CD4-positive, alpha-beta memory T cell (primary cell): Measurements from ENCODE around the gene ZIC4. TPM values are rescaled to one million over a fixed set of nuclear protein-coding genes. Genes with fewer than 3 reads are reported as not detected.

ENCODE experiments used
- CTCF ChIA-PET: fragments of 350-600 bp; sonication (Branson Sonifier 250); formaldehyde crosslinking; loops from one replicate; lab custom pipeline; 2021; ENCODE audit warnings: inconsistent platforms; ENCODE audit not compliant: partially characterized antibody; lab: Charles Lee
- POLR2A ChIA-PET: fragments of 350-600 bp; sonication (Branson Sonifier 250); formaldehyde crosslinking; loops from one replicate; lab custom pipeline; 2021; ENCODE audit not compliant: partially characterized antibody; lab: Charles Lee
- DNase-seq, 5 donors: peaks; one replicate each; pipeline versions ENCODE4 v3.0.0 to v3.0.0-alpha.2; 2020 to 2022; ENCODE audit warnings: mixed read lengths in 1 of 5
- H3K27ac ChIP-seq: one replicate; pipeline ENCODE4 v1.7.0; 2013; ENCODE audit warnings: low read depth, low read length
- H3K27me3 ChIP-seq: 2 replicates; pipeline ENCODE4 v1.7.0; 2013; ENCODE audit warnings: mild to moderate bottlenecking, low read length, moderate library complexity; ENCODE audit not compliant: insufficient read depth
- H3K36me3 ChIP-seq: 2 replicates; pipeline ENCODE4 v1.7.0; 2013; ENCODE audit warnings: mild to moderate bottlenecking, low read length, moderate library complexity; ENCODE audit not compliant: insufficient read depth
- H3K4me1 ChIP-seq: 2 replicates; pipeline ENCODE4 v1.7.0; 2013; ENCODE audit warnings: mild to moderate bottlenecking, low read length, moderate library complexity; ENCODE audit not compliant: insufficient read depth
- H3K4me3 ChIP-seq, 2 donors: one replicate each; pipeline ENCODE4 v1.7.0; 2013; ENCODE audit warnings: low read length in 2 of 2, mild to moderate bottlenecking in 1 of 2
- H3K9me3 ChIP-seq, 2 donors: one replicate each; pipeline ENCODE4 v1.7.0; 2013; ENCODE audit warnings: low read length in 2 of 2, control low read depth in 1 of 2; ENCODE audit not compliant: control insufficient read depth in 1 of 2
- H3K27ac Mint-ChIP-seq, 7 donors: one replicate each; pipeline ENCODE4 v1.8.0; 2020 to 2021; ENCODE audit warnings: mixed read lengths in 7 of 7, mild to moderate bottlenecking in 6 of 7, inconsistent platforms in 3 of 7, moderate library complexity in 3 of 7
- H3K27me3 Mint-ChIP-seq, 2 donors: one replicate each; pipeline ENCODE4 v1.8.0; 2020 to 2021; ENCODE audit warnings: mixed read lengths in 2 of 2
- H3K36me3 Mint-ChIP-seq, 2 donors: one replicate each; pipeline ENCODE4 v1.8.0; 2020 to 2021; ENCODE audit warnings: mixed read lengths in 2 of 2, inconsistent platforms in 1 of 2, mild to moderate bottlenecking in 1 of 2
- H3K4me1 Mint-ChIP-seq, 4 donors: one replicate each; pipeline ENCODE4 v1.8.0; 2020 to 2021; ENCODE audit warnings: mixed read lengths in 4 of 4, mild to moderate bottlenecking in 1 of 4
- H3K4me3 Mint-ChIP-seq, 8 donors: one replicate each; pipeline ENCODE4 v1.8.0; 2020 to 2021; ENCODE audit warnings: mixed read lengths in 8 of 8, mild to moderate bottlenecking in 7 of 8, moderate library complexity in 6 of 8, inconsistent platforms in 3 of 8
- H3K9me3 Mint-ChIP-seq, 8 donors: one replicate each; pipeline ENCODE4 v1.8.0; 2020 to 2021; ENCODE audit warnings: mixed read lengths in 8 of 8, mild to moderate bottlenecking in 5 of 8, inconsistent platforms in 3 of 8, moderate library complexity in 1 of 8
- intact Hi-C: fragments of 100-400 bp; cut with micrococcal nuclease; formaldehyde crosslinking; loops from one replicate; pipeline ENCODE4 v1.15.1; 2023
- polyA plus RNA-seq, 2 donors: library from polyadenylated mRNA; unstranded; fragments of 300-500 nt; fragmentation: Illumina TruSeq; gene quantifications; one replicate each; pipeline ENCODE4 v1.2.3, GENCODE V29; 2021
- total RNA-seq, 2 experiments: library from RNA; stranded (reverse); gene quantifications; one replicate each; pipeline ENCODE4 v1.2.3, GENCODE V29; 2021

Gene ZIC4
- total and polyA plus RNA-seq, 4 experiments from 2014 or later = not detected

- no peak overlapping the region for H3K27ac Mint-ChIP-seq
- no peaks in the 10 kb centered on the region for H3K4me1 Mint-ChIP-seq
- Histone ChIP-seq H3K27ac (no peak overlapping the region), H3K36me3 (no peaks in the 10 kb centered on the region), H3K4me3 (no peak overlapping the region), H3K9me3 (no peaks in the 10 kb centered on the region), H3K27me3 (peaks cover 5% of the 10 kb centered on the region), H3K4me1 (no peaks in the 10 kb centered on the region)
- DNase-seq = no peak
- peaks cover 66% of the 10 kb centered on the region in 2 donors for H3K27me3 Mint-ChIP-seq
- intact Hi-C loops = no loop called here
- H3K9me3 Mint-ChIP-seq = peaks cover 0 to 38% (median 22%) of the 10 kb centered on the region in 8 donors
- H3K36me3 Mint-ChIP-seq = no peaks in the 10 kb centered on the region
- POLR2A ChIA-PET = no interaction called here
- CTCF ChIA-PET = no interaction called here
- no peak overlapping the region for H3K4me3 Mint-ChIP-seq
These were observed 25.4 kb downstream of the ZIC4 start for GRCh38 chr3:147380977-147381376.

- H3K27me3 Mint-ChIP-seq = peaks cover 62 to 63% of the 10 kb centered on the region in 2 donors
- no peak overlapping the region for H3K27ac Mint-ChIP-seq
- no peak overlapping the region for H3K4me3 Mint-ChIP-seq
- no peaks in the 10 kb centered on the region for H3K4me1 ChIP-seq
- H3K9me3 Mint-ChIP-seq = peaks cover 0 to 33% (median 21%) of the 10 kb centered on the region in 8 donors
- no peak for DNase-seq
- no peak overlapping the region for H3K4me3 ChIP-seq
- ChIA-PET CTCF (no interaction called here), POLR2A (no interaction called here)
- intact Hi-C loops = no loop called here
- H3K36me3 Mint-ChIP-seq = no peaks in the 10 kb centered on the region
- H3K4me1 Mint-ChIP-seq = no peaks in the 10 kb centered on the region
- peaks cover 5% of the 10 kb centered on the region for H3K27me3 ChIP-seq
- no peaks in the 10 kb centered on the region for H3K36me3 ChIP-seq
- H3K27ac ChIP-seq = no peak overlapping the region
- no peaks in the 10 kb centered on the region for H3K9me3 ChIP-seq
These were observed 25.9 kb downstream of the ZIC4 start for GRCh38 chr3:147380387-147380951.

GRCh38 chr3:147379651-147380050 lies 26.7 kb downstream of the ZIC4 start:
- CTCF ChIA-PET = no interaction called here
- H3K27me3 Mint-ChIP-seq = peaks cover 58 to 62% of the 10 kb centered on the region in 2 donors

GRCh38 chr3:147377412-147378367 lies 28.7 kb downstream of the ZIC4 start:
- no peak overlapping the region for H3K27ac ChIP-seq
- CTCF ChIA-PET = no interaction called here
- Mint-ChIP-seq H3K4me1 (no peaks in the 10 kb centered on the region), H3K9me3 (peaks cover 0 to 35% (median 22%) of the 10 kb centered on the region in 8 donors), H3K4me3 (no peak overlapping the region), H3K27ac (no peak overlapping the region), H3K36me3 (no peaks in the 10 kb centered on the region), H3K27me3 (peaks cover 54 to 61% of the 10 kb centered on the region in 2 donors)
- no peaks in the 10 kb centered on the region for H3K9me3 ChIP-seq
- H3K4me3 ChIP-seq = no peak overlapping the region
- POLR2A ChIA-PET = no interaction called here
- intact Hi-C loops = no loop called here
- no peak for DNase-seq
- H3K36me3 ChIP-seq = no peaks in the 10 kb centered on the region
- no peaks in the 10 kb centered on the region for H3K4me1 ChIP-seq
- H3K27me3 ChIP-seq = peaks cover 1% of the 10 kb centered on the region

More at GRCh38 chr3:147379651-147380050, 26.7 kb downstream of the ZIC4 start:
- Histone ChIP-seq H3K36me3 (no peaks in the 10 kb centered on the region), H3K4me3 (no peak overlapping the region), H3K9me3 (no peaks in the 10 kb centered on the region), H3K4me1 (no peaks in the 10 kb centered on the region), H3K27me3 (peaks cover 5% of the 10 kb centered on the region), H3K27ac (no peak overlapping the region)
- H3K36me3 Mint-ChIP-seq = no peaks in the 10 kb centered on the region
- DNase-seq = no peak
- POLR2A ChIA-PET = no interaction called here
- H3K4me1 Mint-ChIP-seq = no peaks in the 10 kb centered on the region
- peaks cover 0 to 31% (median 19%) of the 10 kb centered on the region in 8 donors for H3K9me3 Mint-ChIP-seq
- no peak overlapping the region for H3K4me3 Mint-ChIP-seq
- intact Hi-C loops = no loop called here
- H3K27ac Mint-ChIP-seq = no peak overlapping the region

DNA sequence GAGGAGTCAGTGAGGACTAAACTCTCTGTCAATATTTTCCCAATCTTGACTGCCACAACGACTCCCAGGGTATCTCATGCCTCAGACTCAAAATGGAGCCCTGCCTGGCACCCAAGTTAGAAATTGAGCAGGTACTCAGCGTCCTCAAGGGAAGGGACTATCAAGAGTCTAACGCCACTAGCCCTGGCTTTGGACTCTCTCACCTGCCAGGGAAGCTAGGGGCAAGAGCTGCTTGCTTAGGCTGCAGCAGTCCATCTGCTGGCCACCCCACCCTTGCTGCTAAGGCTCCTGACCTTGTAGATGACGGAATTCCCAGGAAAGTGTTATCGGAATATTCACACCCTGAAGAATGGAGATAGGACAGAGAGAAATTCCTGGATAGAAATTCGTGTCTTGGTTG lies 33.0 kb downstream of the ZIC4 start:
- H3K9me3 Mint-ChIP-seq = peaks cover 0 to 48% (median 29%) of the 10 kb centered on the region in 8 donors
- no peak for DNase-seq
- H3K4me1 Mint-ChIP-seq = no peaks in the 10 kb centered on the region
- Histone ChIP-seq H3K4me1 (no peaks in the 10 kb centered on the region), H3K36me3 (no peaks in the 10 kb centered on the region), H3K27me3 (peaks cover 10% of the 10 kb centered on the region), H3K27ac (no peak overlapping the region), H3K4me3 (no peak overlapping the region), H3K9me3 (no peaks in the 10 kb centered on the region)
- peaks cover 0 to 9% of the 10 kb centered on the region in 2 donors for H3K36me3 Mint-ChIP-seq
- H3K4me3 Mint-ChIP-seq = no peak overlapping the region
- intact Hi-C loops = no loop called here
- peaks cover 48 to 60% of the 10 kb centered on the region in 2 donors for H3K27me3 Mint-ChIP-seq
- POLR2A ChIA-PET = no interaction called here
- no peak overlapping the region for H3K27ac Mint-ChIP-seq
- CTCF ChIA-PET = no interaction called here

DNA sequence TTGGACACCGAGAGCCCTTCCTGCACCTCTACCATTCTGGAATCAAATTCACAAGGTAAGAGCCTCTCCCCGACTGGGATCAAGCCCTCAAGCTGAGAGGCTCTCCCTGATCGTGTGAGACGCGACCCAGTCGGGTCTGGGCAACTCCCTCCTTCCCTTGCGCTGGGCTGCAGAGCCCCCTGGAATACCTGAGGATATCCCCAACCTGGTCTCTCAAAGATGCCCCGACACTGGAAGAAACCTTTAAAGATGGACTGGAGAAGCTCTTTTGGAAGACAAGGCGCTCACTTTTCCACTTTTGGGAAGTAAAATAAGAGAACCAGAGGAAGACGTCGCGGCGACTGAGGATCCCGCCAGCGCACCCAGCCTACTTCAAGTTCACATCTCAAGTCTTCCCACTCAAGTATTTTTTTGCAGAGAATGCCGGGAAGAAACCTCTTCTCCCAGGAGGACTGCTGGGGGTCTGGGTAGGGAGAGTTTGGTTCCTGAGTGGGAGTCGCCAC lies 33.8 kb downstream of the ZIC4 start:
- Mint-ChIP-seq H3K27me3 (peaks cover 51 to 57% of the 10 kb centered on the region in 2 donors), H3K36me3 (peaks cover 0 to 9% of the 10 kb centered on the region in 2 donors), H3K27ac (no peak overlapping the region), H3K9me3 (peaks cover 0 to 45% (median 27%) of the 10 kb centered on the region in 8 donors), H3K4me1 (no peaks in the 10 kb centered on the region), H3K4me3 (no peak overlapping the region)
- no peak for DNase-seq
- CTCF ChIA-PET = no interaction called here
- POLR2A ChIA-PET = no interaction called here
- Histone ChIP-seq H3K27ac (no peak overlapping the region), H3K36me3 (no peaks in the 10 kb centered on the region), H3K4me1 (no peaks in the 10 kb centered on the region), H3K27me3 (peaks cover 15% of the 10 kb centered on the region), H3K4me3 (no peak overlapping the region), H3K9me3 (no peaks in the 10 kb centered on the region)
- intact Hi-C loops = no loop called here

GRCh38 chr3:147371771-147372340 lies 34.5 kb downstream of the ZIC4 start:
- Mint-ChIP-seq H3K4me1 (no peaks in the 10 kb centered on the region), H3K9me3 (peaks cover 0 to 41% (median 24%) of the 10 kb centered on the region in 8 donors), H3K36me3 (peaks cover 0 to 9% of the 10 kb centered on the region in 2 donors), H3K4me3 (no peak overlapping the region), H3K27ac (no peak overlapping the region), H3K27me3 (peaks cover 45 to 54% of the 10 kb centered on the region in 2 donors)
- no peak overlapping the region for H3K4me3 ChIP-seq
- DNase-seq = no peak
- CTCF ChIA-PET = no interaction called here
- H3K27ac ChIP-seq = no peak overlapping the region
- H3K9me3 ChIP-seq = no peaks in the 10 kb centered on the region
- H3K27me3 ChIP-seq = peaks cover 16% of the 10 kb centered on the region
- no peaks in the 10 kb centered on the region for H3K4me1 ChIP-seq
- intact Hi-C loops = no loop called here
- H3K36me3 ChIP-seq = no peaks in the 10 kb centered on the region
- POLR2A ChIA-PET = no interaction called here
